Chondrocyte (in vitro differentiated cells): ENCODE data around the gene TTC3. TPM values are rescaled to one million over a fixed set of nuclear protein-coding genes. Genes with fewer than 3 reads are reported as not detected.
"Not testable (repeated sequence)": the region's sequence is repeated elsewhere in the genome, so short reads cannot be mapped to it uniquely, and the experiment has no call there.

Experiments
- DNase-seq: peaks from one replicate; pipeline ENCODE4 v3.0.0; 2021; ENCODE audit warnings: mixed read lengths, low spot score
- H3K27ac Mint-ChIP-seq: one replicate; pipeline ENCODE4 v1.8.0; 2021; ENCODE audit warnings: mild to moderate bottlenecking, moderate library complexity, mixed read lengths; ENCODE audit not compliant: unreplicated experiment
- H3K27me3 Mint-ChIP-seq: 2 replicates; pipeline ENCODE4 v1.8.0; 2021; ENCODE audit warnings: low read depth, mixed read lengths
- H3K36me3 Mint-ChIP-seq: 2 replicates; pipeline ENCODE4 v1.8.0; 2021; ENCODE audit warnings: low read depth, mixed read lengths
- H3K4me1 Mint-ChIP-seq: 2 replicates; pipeline ENCODE4 v1.8.0; 2021; ENCODE audit warnings: low read depth, mild to moderate bottlenecking, mixed read lengths
- H3K4me3 Mint-ChIP-seq: one replicate; pipeline ENCODE4 v1.8.0; 2021; ENCODE audit warnings: mild to moderate bottlenecking, moderate library complexity, mixed read lengths; ENCODE audit not compliant: unreplicated experiment
- H3K9me3 Mint-ChIP-seq: 2 replicates; pipeline ENCODE4 v1.8.0; 2021; ENCODE audit warnings: low read depth, mixed read lengths
- CTCF ChIP-seq: fragments of 200-600 bp; sonication (generic); IDR thresholded peaks from 2 replicates; pipeline ENCODE4 v1.5.0; 2021; ENCODE audit warnings: antibody characterized with exemption, mild to moderate bottlenecking, moderate library complexity
- total RNA-seq: library from RNA; stranded (reverse); gene quantifications from 3 replicates; pipeline ENCODE4 v1.2.1, GENCODE V29; 2021

Gene TTC3
- total RNA-seq, 1 donor from 2014 or later: 258 TPM

DNA sequence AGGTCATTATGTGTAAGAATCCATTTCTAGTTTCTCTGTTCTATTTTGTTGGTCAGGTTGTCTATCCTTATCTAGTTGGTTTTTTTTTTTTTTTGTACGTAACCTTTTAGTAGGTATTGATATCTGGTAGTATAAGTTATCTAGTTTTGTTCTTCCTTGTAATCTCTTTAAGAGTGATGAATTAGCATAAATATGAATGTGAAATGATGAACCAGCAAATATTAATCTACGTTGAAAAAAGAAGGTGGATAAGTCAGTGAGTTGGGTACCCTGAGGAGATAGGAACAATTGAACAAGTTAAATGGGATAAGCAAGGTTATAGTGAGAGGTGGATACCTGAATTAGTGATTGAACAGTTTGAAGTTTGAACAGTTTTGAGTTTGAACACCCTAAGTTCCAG, 33.9 kb downstream of the TTC3 start:
- Mint-ChIP-seq H3K9me3 (peaks cover 11% of the 10 kb centered on the region), H3K27ac (no peak overlapping the region), H3K27me3 (no peaks in the 10 kb centered on the region), H3K36me3 (peaks cover 30% of the 10 kb centered on the region), H3K4me3 (no peak overlapping the region), H3K4me1 (peaks cover 24% of the 10 kb centered on the region)
- no peak for TF ChIP-seq CTCF
- DNase-seq: no peak

DNA sequence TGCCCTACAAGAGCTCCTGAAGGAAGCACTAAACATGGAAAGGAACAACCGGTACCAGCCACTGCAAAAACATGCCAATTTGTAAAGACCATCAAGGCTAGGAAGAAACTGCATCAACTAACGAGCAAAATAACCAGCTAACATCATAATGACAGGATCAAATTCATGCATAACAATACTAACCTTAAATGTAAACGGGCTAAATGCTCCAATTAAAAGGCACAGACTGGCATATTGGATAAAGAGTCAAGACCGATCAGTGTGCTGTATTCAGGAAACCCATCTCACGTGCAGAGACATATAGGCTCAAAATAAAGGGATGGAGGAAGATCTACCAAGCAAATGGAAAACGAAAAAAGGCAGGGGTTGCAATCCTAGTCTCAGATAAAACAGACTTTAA, 38.0 kb downstream of the TTC3 start:
- Mint-ChIP-seq H3K9me3 (peaks cover 11% of the 10 kb centered on the region), H3K36me3 (peaks cover 31% of the 10 kb centered on the region)
- H3K27me3 Mint-ChIP-seq, H3K4me1 Mint-ChIP-seq, H3K4me3 Mint-ChIP-seq, H3K27ac Mint-ChIP-seq, DNase-seq: not testable (repeated sequence)

DNA sequence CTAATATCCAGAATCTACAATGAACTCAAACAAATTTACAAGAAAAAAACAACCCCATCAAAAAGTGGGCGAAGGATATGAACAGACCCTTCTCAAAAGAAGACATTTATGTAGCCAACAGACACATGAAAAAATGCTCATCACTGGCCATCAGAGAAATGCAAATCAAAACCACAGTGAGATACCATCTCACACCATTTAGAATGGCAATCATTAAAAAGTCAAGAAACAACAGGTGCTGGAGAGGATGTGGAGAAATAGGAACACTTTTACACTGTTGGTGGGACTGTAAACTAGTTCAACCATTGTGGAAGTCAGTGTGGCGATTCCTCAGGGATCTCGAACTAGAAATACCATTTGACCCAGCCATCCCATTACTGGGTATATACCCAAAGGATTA, 41.2 kb downstream of the TTC3 start:
- H3K36me3 Mint-ChIP-seq: peaks cover 17% of the 10 kb centered on the region
- H3K4me1 Mint-ChIP-seq, H3K27ac Mint-ChIP-seq, H3K4me3 Mint-ChIP-seq, DNase-seq, H3K27me3 Mint-ChIP-seq, H3K9me3 Mint-ChIP-seq: not testable (repeated sequence)

- not testable (repeated sequence) for H3K9me3 Mint-ChIP-seq, H3K4me3 Mint-ChIP-seq, DNase-seq, H3K27me3 Mint-ChIP-seq, H3K27ac Mint-ChIP-seq
- Mint-ChIP-seq H3K4me1 (peaks cover 12% of the 10 kb centered on the region), H3K36me3 (peaks cover 11% of the 10 kb centered on the region)
Observed at GRCh38 chr21:37116459-37116858, 43.4 kb downstream of the TTC3 start.

DNA sequence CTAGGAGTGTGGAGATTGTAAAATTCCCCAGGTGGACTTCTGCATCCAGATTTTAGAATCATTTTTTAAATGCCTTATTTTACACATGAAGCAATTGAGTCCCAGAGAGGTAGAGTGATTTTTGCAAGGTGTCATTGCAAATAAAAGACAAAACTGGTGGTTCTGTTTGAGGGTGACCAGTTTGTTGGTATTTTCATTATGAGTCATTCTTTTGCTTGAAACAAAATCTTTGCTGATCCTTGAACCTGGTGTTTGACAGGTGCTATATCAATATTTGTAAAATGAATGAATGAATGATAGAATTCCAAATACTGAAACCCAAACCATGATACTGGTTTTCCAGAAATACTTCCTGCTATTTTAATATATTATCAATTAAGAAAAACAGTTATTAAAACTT, 44.1 kb downstream of the TTC3 start:
- no peak overlapping the region for H3K27ac Mint-ChIP-seq
- H3K9me3 Mint-ChIP-seq: no peaks in the 10 kb centered on the region
- DNase-seq: no peak
- no peak overlapping the region for H3K4me3 Mint-ChIP-seq
- TF ChIP-seq CTCF: no peak
- H3K36me3 Mint-ChIP-seq: peaks cover 9% of the 10 kb centered on the region
- peaks cover 12% of the 10 kb centered on the region for H3K4me1 Mint-ChIP-seq
- H3K27me3 Mint-ChIP-seq: no peaks in the 10 kb centered on the region

GRCh38 chr21:37118187-37118826, 45.3 kb downstream of the TTC3 start:
- Mint-ChIP-seq H3K27me3 (no peaks in the 10 kb centered on the region), H3K36me3 (peaks cover 9% of the 10 kb centered on the region), H3K4me1 (peaks cover 12% of the 10 kb centered on the region), H3K27ac (no peak overlapping the region), H3K4me3 (no peak overlapping the region), H3K9me3 (no peaks in the 10 kb centered on the region)
- DNase-seq: no peak
- no peak for TF ChIP-seq CTCF
